ENCODE measurements around the gene B3GNT4.

The B3GNT4 gene

GRCh38 chr12:122216445-122216844, 12.9 kb downstream of the B3GNT4 start:
- Histone ChIP-seq H3K9ac (ENCODE audit: low read length) (no peak overlapping the region), H3K4me2 (ENCODE audit: low read depth, low read length, poor library complexity, severe bottlenecking) (no peak overlapping the region), H3K79me2 (ENCODE audit: insufficient read depth, low read length) (peaks cover 14% of the 10 kb centered on the region), H3K36me3 (ENCODE audit: low read length) (peaks cover 27% of the 10 kb centered on the region), H3K9me3 (ENCODE audit: insufficient read depth, low read length) (no peaks in the 10 kb centered on the region), H3F3A (ENCODE audit: insufficient read depth) (0 out of 2 replicates have a peak, but pooled peaks cover 5% of the 10 kb centered on the region), H2AFZ (ENCODE audit: low read depth, low read length, severe bottlenecking) (no peak overlapping the region), H3K27ac (ENCODE audit: low read depth, low read length) (no peak overlapping the region), H4K20me1 (ENCODE audit: low read depth, low read length) (no peaks in the 10 kb centered on the region; the same call in 1 of the 2 replicates), H3K27me3 (ENCODE audit: low read length) (no peaks in the 10 kb centered on the region), H3K4me3 (ENCODE audit: insufficient read depth, low read length, poor library complexity, severe bottlenecking) (no peak overlapping the region), H3K9me2 (replicated peaks; ENCODE audit: insufficient read depth, low read length) (no peaks in the 10 kb centered on the region)
- no peak for TF ChIP-seq EZH2phosphoT487 (conservative IDR thresholded peaks at IDR 0.05; ENCODE audit: low read length)
- TF ChIP-seq CTCF (IDR thresholded peaks at IDR 0.05; ENCODE audit: insufficient read depth, low read length, poor library complexity, severe bottlenecking), result no peak

- Histone ChIP-seq H3K27me3 (ENCODE audit: low read length) (no peaks in the 10 kb centered on the region), H3K36me3 (ENCODE audit: low read length) (no peaks in the 10 kb centered on the region), H3K9me2 (replicated peaks; ENCODE audit: insufficient read depth, low read length) (no peaks in the 10 kb centered on the region), H3K9ac (ENCODE audit: low read length) (peak within 1 kb of the TSS; percentile 76), H3K4me2 (ENCODE audit: low read depth, low read length, poor library complexity, severe bottlenecking) (peak within 1 kb of the TSS; percentile 81), H2AFZ (ENCODE audit: low read depth, low read length, severe bottlenecking) (peak within 1 kb of the TSS; percentile 64), H3F3A (ENCODE audit: insufficient read depth) (peaks cover 6% of the 10 kb centered on the region; the same call in 1 of the 2 replicates), H3K4me3 (ENCODE audit: insufficient read depth, low read length, poor library complexity, severe bottlenecking) (peak within 1 kb of the TSS; percentile 88), H3K27ac (ENCODE audit: low read depth, low read length) (peak within 1 kb of the TSS; percentile 70), H3K9me3 (ENCODE audit: insufficient read depth, low read length) (no peaks in the 10 kb centered on the region), H3K79me2 (ENCODE audit: insufficient read depth, low read length) (peaks cover 33% of the 10 kb centered on the region), H4K20me1 (ENCODE audit: low read depth, low read length) (no peaks in the 10 kb centered on the region; the same call in 1 of the 2 replicates)
- no peak for TF ChIP-seq EZH2phosphoT487 (conservative IDR thresholded peaks at IDR 0.05; ENCODE audit: low read length)
- TF ChIP-seq CTCF (IDR thresholded peaks at IDR 0.05; ENCODE audit: insufficient read depth, low read length, poor library complexity, severe bottlenecking), result no peak
Measured at GRCh38 chr12:122225683-122226365, 22.3 kb downstream of the B3GNT4 start, which contains the start of gene DIABLO. Gene DIABLO (minus strand): TSS chr12:122226052. CDS start chr12:122226014, 38 bp downstream.

GRCh38 chr12:122226366-122227125, 23.0 kb downstream of the B3GNT4 start:
- Histone ChIP-seq H4K20me1 (ENCODE audit: low read depth, low read length) (no peaks in the 10 kb centered on the region), H2AFZ (ENCODE audit: low read depth, low read length, severe bottlenecking) (peak overlapping the region; percentile 44), H3K4me2 (ENCODE audit: low read depth, low read length, poor library complexity, severe bottlenecking) (peak overlapping the region; percentile 56)

More at GRCh38 chr12:122226366-122227125, 23.0 kb downstream of the B3GNT4 start:
- Histone ChIP-seq H3K4me3 (ENCODE audit: insufficient read depth, low read length, poor library complexity, severe bottlenecking) (peak overlapping the region; percentile 48), H3K36me3 (ENCODE audit: low read length) (no peaks in the 10 kb centered on the region), H3K9me3 (ENCODE audit: insufficient read depth, low read length) (no peaks in the 10 kb centered on the region), H3K9ac (ENCODE audit: low read length) (peak overlapping the region; percentile 51), H3K27ac (ENCODE audit: low read depth, low read length) (no peak overlapping the region), H3K79me2 (ENCODE audit: insufficient read depth, low read length) (peaks cover 27% of the 10 kb centered on the region), H3F3A (ENCODE audit: insufficient read depth) (peaks cover 3% of the 10 kb centered on the region; the same call in 1 of the 2 replicates), H3K27me3 (ENCODE audit: low read length) (no peaks in the 10 kb centered on the region), H3K9me2 (replicated peaks; ENCODE audit: insufficient read depth, low read length) (no peaks in the 10 kb centered on the region)
- TF ChIP-seq CTCF (IDR thresholded peaks at IDR 0.05; ENCODE audit: insufficient read depth, low read length, poor library complexity, severe bottlenecking), result no peak
- TF ChIP-seq EZH2phosphoT487 (conservative IDR thresholded peaks at IDR 0.05; ENCODE audit: low read length), result no peak
